Measurements from ENCODE around the gene CA10.

GRCh38 chr17:51721730-51722129, 436.8 kb downstream of the CA10 start:
- no peak for TF ChIP-seq CTCF (conservative IDR thresholded peaks at IDR 0.05; ENCODE audit: low read depth, low read length)
- no peak for TF ChIP-seq EZH2 (IDR thresholded peaks at IDR 0.05; ENCODE audit: borderline replicate concordance, low read depth, low read length, poor library complexity, severe bottlenecking)

Data from A673 (cell line).